Measurements from ENCODE around the gene TNNT2.

The TNNT2 gene

GRCh38 chr1:201310251-201310985 is 67.1 kb downstream of the TNNT2 start:
- no peak for DNase-seq

GRCh38 chr1:201309416-201309815 is 68.1 kb downstream of the TNNT2 start:
- no peak for DNase-seq

Data from CD4-positive, alpha-beta T cell treated with Interleukin-10 for 1 hour (primary cell).